ENCODE results near the gene NSMCE3. TPM values are rescaled to one million over a fixed set of nuclear protein-coding genes. Genes with fewer than 3 reads are reported as not detected.

The NSMCE3 gene
- total RNA-seq, 2 donors from 2014 or later, result 10.0 to 11.1 TPM

GRCh38 chr15:29280514-29280913 is 10.9 kb upstream of the NSMCE3 start:
- Histone ChIP-seq H3K36me3 (no peaks in the 10 kb centered on the region), H3K27ac (no peak overlapping the region), H3K27me3 (replicated peaks; ENCODE audit: insufficient read depth) (no peaks in the 10 kb centered on the region), H3K4me1 (ENCODE audit: control insufficient read depth in 1 of 2, low read depth in 2 of 2) (no peaks in the 10 kb centered on the region), H3K4me3 (no peak overlapping the region), H3K9me3 (no peaks in the 10 kb centered on the region)
- no peak for DNase-seq (ENCODE audit: low spot score)
- TF ChIP-seq CTCF (IDR thresholded peaks at IDR 0.05), result no peak
- ATAC-seq (ENCODE audit: insufficient number of reproducible peaks, low FRiP score, low read depth), result no peak

GRCh38 chr15:29278436-29279105 is 8.9 kb upstream of the NSMCE3 start:
- Histone ChIP-seq H3K27ac (no peak overlapping the region), H3K4me1 (ENCODE audit: control insufficient read depth in 1 of 2, low read depth in 2 of 2) (no peaks in the 10 kb centered on the region), H3K9me3 (no peaks in the 10 kb centered on the region), H3K4me3 (no peak overlapping the region), H3K27me3 (replicated peaks; ENCODE audit: insufficient read depth) (no peaks in the 10 kb centered on the region), H3K36me3 (no peaks in the 10 kb centered on the region)
- no peak for TF ChIP-seq CTCF (IDR thresholded peaks at IDR 0.05)
- DNase-seq (ENCODE audit: low spot score) (no peak), ATAC-seq (ENCODE audit: insufficient number of reproducible peaks, low FRiP score, low read depth) (no peak)

DNA sequence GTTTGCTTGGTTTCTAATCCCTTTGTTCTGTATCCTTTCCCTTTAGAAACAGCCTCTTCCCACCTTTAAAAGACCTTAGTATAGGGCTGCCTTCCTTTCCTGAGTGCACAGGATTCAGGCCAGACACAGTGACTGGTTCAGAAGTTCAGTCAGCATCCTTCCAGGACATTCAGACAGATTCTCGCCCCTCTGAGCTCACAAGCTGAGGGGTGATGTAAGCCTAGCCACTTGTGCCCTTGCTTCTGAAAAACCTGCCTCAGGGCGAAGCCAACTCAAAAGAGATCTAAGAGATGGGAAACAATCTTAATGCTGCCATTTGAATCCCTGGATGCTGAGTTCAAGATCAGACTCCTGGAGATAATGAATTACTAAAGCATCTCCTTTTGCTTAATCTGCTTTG is 6.7 kb upstream of the NSMCE3 start:
- Histone ChIP-seq H3K4me1 (ENCODE audit: control insufficient read depth in 1 of 2, low read depth in 2 of 2) (no peaks in the 10 kb centered on the region), H3K9me3 (no peaks in the 10 kb centered on the region), H3K27ac (no peak overlapping the region), H3K36me3 (no peaks in the 10 kb centered on the region), H3K4me3 (no peak overlapping the region), H3K27me3 (replicated peaks; ENCODE audit: insufficient read depth) (no peaks in the 10 kb centered on the region)
- no peak for TF ChIP-seq CTCF (IDR thresholded peaks at IDR 0.05)
- no peak for ATAC-seq (ENCODE audit: insufficient number of reproducible peaks, low FRiP score, low read depth)
- DNase-seq (ENCODE audit: low spot score), result no peak

DNA sequence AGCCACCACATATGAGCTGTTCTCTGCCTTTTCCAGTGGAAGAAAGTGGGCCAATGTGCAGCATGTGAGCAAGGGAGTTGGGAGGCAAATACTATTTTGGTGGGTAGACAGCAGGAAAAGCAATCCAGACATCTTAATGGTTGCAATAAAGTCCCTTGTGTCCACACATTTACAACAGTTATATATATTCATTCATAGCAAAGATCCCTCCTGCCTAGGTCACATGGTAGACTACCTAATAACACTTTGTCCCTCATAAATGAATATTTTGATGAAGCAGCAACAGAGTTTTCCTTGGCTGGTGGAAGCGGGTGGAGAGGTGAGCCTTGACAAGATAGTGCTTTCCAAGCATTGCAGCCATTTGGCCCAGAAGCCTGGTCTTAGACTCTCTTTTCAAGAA is 6.2 kb upstream of the NSMCE3 start:
- Histone ChIP-seq H3K27ac (no peak overlapping the region), H3K36me3 (no peaks in the 10 kb centered on the region), H3K9me3 (no peaks in the 10 kb centered on the region), H3K4me3 (no peak overlapping the region), H3K4me1 (ENCODE audit: control insufficient read depth in 1 of 2, low read depth in 2 of 2) (peaks cover 1 to 2% of the 10 kb centered on the region in 2 donors), H3K27me3 (replicated peaks; ENCODE audit: insufficient read depth) (no peaks in the 10 kb centered on the region)
- TF ChIP-seq CTCF (IDR thresholded peaks at IDR 0.05), result no peak
- no peak for ATAC-seq (ENCODE audit: insufficient number of reproducible peaks, low FRiP score, low read depth)
- DNase-seq (ENCODE audit: low spot score), result no peak

DNA sequence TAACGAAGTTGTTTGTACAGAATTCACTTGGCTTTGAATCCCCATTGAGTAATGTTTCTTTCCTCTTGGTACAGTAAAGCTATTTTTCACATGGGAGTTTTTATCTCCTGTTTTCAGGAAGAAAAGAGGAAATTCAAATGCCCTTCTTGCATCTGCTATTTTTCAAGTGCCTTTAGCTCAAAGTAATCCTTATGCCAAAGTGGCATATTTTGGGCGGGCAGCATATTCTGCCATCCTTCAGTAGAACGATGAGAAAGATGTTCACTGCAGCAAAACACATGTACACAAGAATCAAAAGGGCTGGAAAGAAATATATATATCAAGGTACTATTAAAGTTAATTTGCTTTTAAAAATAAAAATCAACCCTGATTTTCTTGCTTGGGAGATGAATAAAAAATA is 5.3 kb upstream of the NSMCE3 start:
- no peaks in the 10 kb centered on the region for H3K9me3 ChIP-seq
- H3K27me3 ChIP-seq (replicated peaks; ENCODE audit: insufficient read depth), result no peaks in the 10 kb centered on the region
- H3K36me3 ChIP-seq, result no peaks in the 10 kb centered on the region
- DNase-seq (ENCODE audit: low spot score), result no peak
- no peak overlapping the region for H3K4me3 ChIP-seq
- H3K27ac ChIP-seq, result no peak overlapping the region
- peaks cover 7% of the 10 kb centered on the region in 2 donors for H3K4me1 ChIP-seq (ENCODE audit: control insufficient read depth in 1 of 2, low read depth in 2 of 2)
- no peak for TF ChIP-seq CTCF (IDR thresholded peaks at IDR 0.05)
- no peak for ATAC-seq (ENCODE audit: insufficient number of reproducible peaks, low FRiP score, low read depth)

All from thoracic aorta (tissue), 2 donors.